GM18499 (cell line): ENCODE results near the gene RESP18.
A peak's percentile ranks its signal among the peaks of the same experiment; 100 is the strongest.

Experiments
- ATAC-seq: cut with Tn5 transposase; IDR thresholded peaks from one replicate; pipeline ENCODE4 v1.9.1; 2021; ENCODE audit warnings: moderate number of reproducible peaks; ENCODE audit not compliant: insufficient read depth, unreplicated experiment

Gene RESP18

GRCh38 chr2:219280651-219281050 lies 51.9 kb downstream of the RESP18 start:
- ATAC-seq, result no peak

- ATAC-seq, result no peak
Observed at GRCh38 chr2:219279916-219280516, 52.5 kb downstream of the RESP18 start.

- ATAC-seq, result peak; percentile 74
Observed at GRCh38 chr2:219279151-219279915, 53.2 kb downstream of the RESP18 start, which contains the start of gene DNAJB2. Gene DNAJB2, plus strand, starts transcription at chr2:219279366. Its CDS starts 468 bp downstream, at chr2:219279834.

GRCh38 chr2:219278655-219279150 lies 53.8 kb downstream of the RESP18 start:
- ATAC-seq, result no peak

- peak; percentile 25 for ATAC-seq
Observed at GRCh38 chr2:219277703-219278654, 54.6 kb downstream of the RESP18 start.
